Sigmoid colon (tissue), 4 donors: ENCODE measurements around the gene GNPDA2.

Source experiments
- CTCF ChIP-seq, 4 experiments: fragments of 450-650 bp in 3 of 4; fragments of 200-600 bp in 1 of 4; IDR thresholded peaks; one replicate each; pipeline ENCODE4 v1.5.1; 2016 to 2019; ENCODE audit warnings: antibody characterized with exemption in 4 of 4, mild to moderate bottlenecking in 3 of 4, moderate library complexity in 2 of 4
- POLR2A ChIP-seq, 2 donors: fragments of 450-650 bp; IDR thresholded peaks; one replicate each; pipeline ENCODE4 v1.6.1; 2016; ENCODE audit warnings: antibody characterized with exemption in 2 of 2, mild to moderate bottlenecking in 2 of 2, moderate library complexity in 2 of 2
- POLR2AphosphoS5 ChIP-seq, 4 donors: sonication (generic); formaldehyde crosslinking; IDR thresholded peaks; one replicate each; pipeline ENCODE4 v1.6.1; 2017; ENCODE audit warnings: antibody characterized with exemption in 4 of 4

- TF ChIP-seq POLR2AphosphoS5 (IDR thresholded peaks at IDR 0.05), result no peak
- no peak for TF ChIP-seq POLR2A (IDR thresholded peaks at IDR 0.05)
- TF ChIP-seq CTCF (IDR thresholded peaks at IDR 0.05), result no peak
Observed at GRCh38 chr4:44738615-44739014, 12.3 kb upstream of the GNPDA2 start.
